GM21423 (cell line): ENCODE data around the gene ABCC4.
"Not testable (repeated sequence)": the region's sequence is repeated elsewhere in the genome, so short reads cannot be mapped to it uniquely, and the experiment has no call there.

Source experiments
- ATAC-seq: cut with Tn5 transposase; IDR thresholded peaks from one replicate; pipeline ENCODE4 v1.9.1; 2021; ENCODE audit warnings: mild to moderate bottlenecking, moderate library complexity; ENCODE audit not compliant: unreplicated experiment

The ABCC4 gene

DNA sequence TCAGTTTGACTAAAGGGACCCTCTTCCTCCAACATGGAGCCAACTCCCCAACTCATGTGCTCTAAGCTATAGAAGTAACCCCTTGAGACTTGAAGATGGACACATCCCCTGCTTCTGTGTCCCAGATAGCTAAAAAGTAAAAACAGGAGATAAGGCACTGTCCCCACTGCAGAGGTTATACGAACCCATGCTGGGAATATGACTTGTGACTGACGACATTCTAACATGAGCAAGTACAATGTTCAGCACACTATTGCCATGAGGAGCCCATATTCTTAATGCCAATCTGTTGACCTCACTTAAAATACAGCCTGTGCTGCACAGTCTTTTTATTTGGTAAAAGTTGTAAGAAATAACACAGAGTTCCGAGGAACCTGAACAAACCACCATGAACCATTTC lies 71.4 kb downstream of the ABCC4 start:
- no peak for ATAC-seq

DNA sequence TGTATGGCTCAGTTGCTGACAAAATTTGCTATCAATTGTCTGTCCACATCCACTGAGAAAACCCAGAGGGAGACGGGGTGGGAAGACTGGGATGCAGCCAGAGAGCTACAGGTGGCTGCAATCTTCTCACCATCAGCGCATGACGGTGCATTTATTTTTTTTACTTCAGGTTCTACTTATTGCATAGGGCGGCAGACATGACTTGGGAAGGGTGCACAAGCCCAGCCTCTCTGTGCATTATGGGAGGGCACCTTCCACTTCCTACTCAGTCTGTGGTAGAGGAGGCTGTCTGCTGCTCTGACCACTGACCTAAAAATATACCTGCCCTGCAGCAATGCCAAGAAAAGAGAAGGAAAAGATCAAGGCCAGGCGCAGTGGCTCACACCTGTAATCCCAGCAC lies 73.1 kb downstream of the ABCC4 start:
- ATAC-seq, result no peak

DNA sequence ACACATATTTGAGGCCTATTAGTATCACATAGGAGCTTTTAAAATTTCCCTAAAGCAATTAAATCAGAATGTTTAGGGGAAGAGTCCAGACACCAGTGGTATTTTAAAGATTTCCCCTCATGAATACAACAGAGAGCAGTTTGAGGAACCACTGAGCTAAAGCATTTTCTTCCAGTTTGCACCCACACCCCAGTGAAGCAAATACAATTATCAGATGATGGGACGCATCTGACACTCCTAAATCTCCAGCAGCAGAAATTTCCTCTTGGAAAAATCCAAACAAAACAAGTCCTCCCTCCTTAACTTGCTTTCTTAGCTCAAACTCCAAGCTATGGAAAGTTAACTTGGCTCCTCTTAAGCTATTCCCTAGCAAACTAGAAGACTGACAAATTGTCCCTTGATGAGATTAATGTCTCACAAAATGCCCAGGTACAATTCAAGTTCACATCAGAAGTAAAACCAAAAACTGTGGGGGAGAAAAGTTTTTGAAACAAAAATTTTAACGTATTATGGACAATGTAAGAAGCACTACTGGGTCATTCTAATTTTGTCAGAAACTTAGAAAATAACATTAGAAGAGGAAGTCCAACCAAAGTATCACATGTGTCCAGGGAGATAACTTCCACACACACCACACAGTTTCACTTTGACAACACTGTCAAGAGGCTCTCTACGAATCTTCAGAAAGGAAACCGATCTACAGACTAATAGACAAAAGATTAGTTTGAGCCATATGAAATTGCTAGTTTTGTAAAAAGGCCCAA lies 74.1 kb downstream of the ABCC4 start:
- ATAC-seq, result peak; percentile 90

DNA sequence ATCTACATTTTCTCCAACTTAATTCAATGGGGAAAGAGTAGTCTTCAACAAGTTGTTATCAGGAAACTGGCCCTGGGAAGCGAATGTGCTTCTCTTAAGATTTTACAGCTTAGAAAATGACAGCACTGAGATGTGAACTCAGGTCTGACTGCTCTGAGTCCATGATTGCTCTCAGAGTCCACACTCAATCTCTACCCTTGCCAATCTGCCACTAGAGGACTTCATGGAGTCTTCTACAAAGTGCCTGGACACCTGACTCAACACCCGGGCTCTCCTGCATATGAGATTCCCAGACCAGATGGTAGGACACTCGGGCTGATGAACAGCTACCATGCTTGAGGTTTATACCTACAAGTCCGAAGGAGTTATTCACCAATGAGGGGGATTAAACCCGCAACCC lies 74.8 kb downstream of the ABCC4 start:
- no peak for ATAC-seq

DNA sequence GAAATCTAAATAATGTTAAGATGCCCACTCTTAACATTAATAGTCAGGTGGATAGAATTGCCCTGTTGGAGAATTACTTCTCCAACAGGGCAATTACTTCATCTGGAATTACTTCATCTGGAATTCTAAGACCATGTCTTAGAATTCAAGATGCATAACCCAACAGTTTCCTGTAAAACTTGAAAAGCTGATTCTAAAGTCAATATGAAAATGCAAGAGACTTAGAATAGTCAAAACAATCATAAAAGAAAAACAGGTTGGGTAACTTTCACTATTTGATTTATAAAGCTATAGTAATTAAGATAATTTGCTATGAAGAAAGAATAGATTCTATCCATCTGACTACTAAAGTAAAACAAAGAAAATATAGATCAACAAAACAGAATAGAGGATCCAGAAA lies 75.2 kb downstream of the ABCC4 start:
- ATAC-seq, result no peak

DNA sequence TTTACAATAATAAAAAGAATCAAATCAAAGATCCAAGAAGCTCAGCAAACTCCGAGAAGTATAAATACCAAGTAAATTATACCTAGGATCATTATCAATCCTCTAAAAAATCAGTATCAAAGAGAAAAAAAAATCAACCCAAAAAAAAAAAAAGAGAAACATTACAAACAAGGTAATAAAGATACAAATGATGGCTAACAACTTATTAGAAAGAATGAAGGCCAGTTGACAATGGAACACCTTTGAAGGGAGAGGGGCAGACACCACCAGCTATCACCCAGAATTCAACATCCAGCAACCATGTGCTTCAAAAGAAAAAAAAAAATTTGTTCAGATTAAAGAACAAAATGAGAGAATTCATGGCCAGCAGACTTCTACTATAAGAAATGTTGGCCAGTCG lies 77.2 kb downstream of the ABCC4 start:
- no peak for ATAC-seq

DNA sequence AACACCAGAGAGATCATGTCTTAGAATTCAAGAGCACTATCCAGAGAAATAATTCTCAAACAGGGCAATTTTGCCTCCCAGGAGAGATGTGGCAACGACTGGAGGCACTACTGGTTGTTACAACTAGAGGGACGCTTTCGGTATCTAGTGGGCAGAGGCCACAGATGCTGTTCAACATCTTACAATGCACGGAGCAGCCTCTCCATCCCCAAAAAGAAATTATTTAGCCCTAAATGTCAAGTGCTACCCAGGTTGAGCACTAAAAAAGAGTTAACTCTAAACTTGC lies 78.6 kb downstream of the ABCC4 start:
- ATAC-seq, result no peak

DNA sequence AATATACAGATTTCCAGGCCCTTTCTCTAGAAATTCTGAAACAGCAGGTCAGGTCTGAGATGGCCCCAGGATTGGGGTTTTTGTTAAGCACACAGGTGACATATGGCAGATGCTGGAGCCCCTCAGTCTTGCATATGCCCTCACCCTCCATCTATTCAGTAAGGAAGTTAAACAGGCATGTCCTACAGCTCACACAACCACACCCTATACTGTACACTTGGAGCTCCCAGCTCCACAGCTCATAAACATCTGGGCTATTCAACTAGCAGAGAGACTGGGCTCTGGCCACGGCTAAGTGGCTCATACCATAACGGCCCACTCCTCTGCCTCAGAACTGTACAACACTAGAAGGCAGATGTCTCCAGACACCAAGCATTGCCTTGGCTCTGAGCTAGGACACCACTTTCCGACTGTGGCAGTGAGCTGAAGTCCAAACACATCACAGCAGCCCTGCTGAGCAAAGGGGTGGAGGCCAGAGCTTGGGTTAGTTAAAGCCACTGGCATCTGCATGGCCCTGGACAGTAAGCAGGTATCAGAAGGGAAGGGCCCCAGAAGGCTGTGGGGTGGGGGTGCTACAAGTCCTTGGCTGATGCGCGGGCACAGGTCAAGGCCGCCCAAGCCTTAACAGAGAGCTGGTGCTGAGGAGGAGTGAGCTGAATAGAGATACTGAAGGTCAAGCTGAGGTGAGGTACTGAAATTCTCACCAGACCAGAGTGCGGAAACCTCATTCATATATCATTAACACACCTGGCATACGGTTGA lies 79.1 kb downstream of the ABCC4 start:
- peak; percentile 39 for ATAC-seq

DNA sequence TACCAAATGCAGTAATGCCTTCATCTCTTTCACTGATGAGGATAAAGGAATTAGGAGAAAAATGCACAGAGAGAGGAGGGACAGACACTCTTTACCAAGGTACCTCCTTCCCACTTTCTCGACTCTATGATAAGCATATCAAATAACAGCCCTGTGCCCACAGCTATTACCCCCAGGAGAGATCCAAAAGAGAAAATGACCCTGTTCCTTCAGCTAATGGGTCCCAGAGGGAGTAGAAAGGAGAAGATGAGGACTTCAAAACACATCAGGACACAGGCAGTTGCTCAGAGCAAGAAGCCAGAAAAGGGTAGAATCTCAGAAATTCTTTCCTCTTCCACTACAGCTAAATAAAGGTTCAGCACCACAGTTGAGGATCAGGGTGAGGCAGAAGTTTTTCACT lies 80.6 kb downstream of the ABCC4 start:
- no peak for ATAC-seq

DNA sequence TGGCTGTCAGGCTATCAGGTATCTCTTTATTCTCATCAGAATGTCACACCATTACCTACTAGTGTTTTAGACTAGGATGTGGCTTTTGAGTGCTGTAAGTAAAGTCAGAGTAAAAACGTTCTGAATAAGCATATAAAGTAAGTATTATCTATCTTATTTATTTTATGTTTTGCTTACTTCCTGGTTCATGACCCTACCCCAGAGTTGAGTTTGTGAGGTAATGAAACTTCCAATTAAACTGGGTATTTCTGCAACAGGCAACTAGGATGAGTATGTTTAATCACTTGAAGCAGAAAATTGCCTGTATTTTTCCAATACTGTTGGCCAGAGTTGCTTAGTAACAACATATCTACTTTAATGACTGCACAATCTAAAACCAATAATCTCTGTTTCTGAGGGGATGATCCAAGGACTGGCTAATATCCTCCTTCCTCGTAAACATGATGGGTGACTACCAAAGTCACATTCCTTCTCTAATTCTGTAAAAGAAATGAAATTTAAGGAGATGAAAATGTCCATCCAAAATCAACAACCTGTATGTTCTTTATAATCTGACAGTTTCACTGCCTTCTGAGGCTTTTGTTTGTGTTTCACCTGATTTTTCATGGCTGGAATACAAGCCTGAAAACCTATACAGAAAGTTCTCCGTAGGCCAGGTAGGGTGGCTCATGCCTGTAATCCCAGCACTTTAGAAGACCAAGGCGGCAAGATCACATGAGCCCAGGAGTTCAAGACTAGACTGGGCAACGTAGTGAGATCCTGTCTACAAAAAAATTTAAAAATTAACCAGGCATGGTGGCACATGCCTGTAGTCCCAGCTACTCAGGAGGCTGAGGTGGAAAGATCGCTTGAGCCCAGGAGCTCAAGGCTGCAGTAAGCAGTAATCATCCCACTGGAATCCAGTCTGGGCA lies 83.1 kb downstream of the ABCC4 start:
- no peak for ATAC-seq

DNA sequence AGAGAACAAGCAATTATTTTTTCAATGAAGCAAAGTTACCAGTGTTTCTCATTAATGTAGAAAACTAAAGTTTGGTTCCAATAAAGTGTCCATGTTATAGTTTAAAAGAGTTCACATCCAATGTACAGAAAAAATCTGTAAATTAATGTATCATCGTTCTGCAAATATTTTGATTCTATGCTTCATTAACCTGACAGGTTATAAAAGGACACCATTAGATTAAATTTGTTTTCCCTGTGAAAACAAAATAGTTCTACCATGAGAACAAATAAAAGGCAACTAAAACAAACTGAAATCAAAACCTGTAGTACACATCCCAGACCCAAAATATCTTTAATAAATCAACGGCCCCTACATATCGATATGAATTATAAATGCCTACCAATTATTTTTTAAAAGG lies 85.1 kb downstream of the ABCC4 start:
- no peak for ATAC-seq

DNA sequence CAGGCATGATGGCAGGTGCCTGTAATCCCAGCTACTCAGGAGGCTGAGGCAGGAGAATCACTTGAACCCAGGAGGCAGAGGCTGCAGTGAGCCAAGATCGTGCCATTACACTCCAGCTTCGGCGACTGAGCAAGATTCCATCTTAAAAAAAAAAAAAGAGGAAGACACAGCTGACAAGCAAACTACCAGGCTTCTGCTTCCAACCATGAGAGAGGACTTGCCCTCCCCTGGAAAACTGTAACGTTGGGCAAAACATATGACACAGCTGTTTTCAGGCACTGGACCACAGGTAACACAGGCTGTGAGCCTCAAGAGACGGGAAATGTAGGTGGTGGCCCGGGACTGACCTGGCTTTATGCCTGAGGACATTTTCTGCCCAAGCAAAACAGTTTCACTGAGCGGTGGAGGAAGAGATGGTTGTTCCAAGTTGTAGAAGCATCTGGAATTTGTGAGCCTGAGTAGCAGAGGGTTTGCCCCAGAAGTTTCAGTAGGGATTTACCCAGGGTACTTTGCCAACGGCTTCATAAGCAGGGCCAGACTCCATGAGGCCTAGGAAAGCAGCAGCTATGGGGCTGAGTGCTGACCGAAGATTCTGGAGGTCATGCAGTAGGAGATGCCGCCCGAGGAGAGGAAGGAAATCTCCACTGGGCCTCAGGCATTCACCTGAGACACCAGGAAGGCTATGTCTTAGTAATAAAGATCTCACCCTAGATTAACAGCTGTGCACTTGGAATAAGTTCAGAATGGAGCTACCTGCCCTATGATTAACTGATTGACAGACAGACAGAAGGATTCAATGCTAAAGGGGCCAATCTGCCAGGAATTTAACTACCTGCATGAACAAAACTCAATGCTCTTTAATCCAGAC lies 88.0 kb downstream of the ABCC4 start:
- no peak for ATAC-seq

DNA sequence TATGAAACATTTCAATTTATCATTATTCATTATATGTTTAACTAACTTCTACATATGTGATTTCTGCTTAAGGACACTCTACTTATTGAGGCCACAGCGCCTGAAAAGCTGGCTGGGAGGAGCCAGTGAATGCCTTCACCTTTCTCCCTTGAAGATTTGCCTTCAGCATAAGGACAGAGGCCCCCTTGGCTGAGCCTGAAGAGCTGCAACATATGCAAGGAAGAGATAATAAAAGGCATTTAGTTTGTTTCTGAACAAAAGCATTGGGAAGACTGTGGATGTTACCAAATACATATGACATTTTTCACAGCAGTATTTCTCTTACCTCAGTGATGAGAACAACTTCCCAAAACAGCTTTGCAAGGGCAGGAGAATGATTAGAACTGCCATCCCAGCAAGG lies 92.1 kb downstream of the ABCC4 start:
- no peak for ATAC-seq

DNA sequence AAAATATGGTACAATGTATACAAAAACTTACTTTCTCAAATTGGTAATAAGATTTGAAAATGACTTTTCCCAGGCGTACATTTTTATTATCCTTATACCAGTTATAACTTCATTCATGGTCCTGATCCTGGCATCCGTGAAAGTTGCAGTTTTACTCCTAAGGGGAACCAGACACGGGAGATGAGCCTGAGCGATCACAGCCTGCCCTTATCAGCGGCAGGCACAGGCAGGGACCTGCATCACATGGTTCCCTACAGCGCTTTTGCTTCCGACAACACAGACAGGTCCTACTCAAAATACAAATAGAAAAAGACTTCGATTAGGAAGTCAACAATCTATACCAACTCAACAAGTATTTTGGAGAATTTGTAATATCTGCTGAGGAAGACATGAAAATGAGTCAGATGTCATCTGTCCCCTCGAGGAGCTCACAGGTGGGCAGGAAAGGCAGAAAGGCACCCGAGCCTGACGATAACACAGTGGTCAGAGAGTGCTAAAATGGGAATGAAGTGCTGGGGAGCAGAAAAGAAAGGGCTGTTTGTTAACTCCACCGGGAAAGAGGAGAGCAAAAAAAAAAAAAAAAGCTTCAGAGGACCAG lies 93.4 kb downstream of the ABCC4 start:
- ATAC-seq, result peak; percentile 63

DNA sequence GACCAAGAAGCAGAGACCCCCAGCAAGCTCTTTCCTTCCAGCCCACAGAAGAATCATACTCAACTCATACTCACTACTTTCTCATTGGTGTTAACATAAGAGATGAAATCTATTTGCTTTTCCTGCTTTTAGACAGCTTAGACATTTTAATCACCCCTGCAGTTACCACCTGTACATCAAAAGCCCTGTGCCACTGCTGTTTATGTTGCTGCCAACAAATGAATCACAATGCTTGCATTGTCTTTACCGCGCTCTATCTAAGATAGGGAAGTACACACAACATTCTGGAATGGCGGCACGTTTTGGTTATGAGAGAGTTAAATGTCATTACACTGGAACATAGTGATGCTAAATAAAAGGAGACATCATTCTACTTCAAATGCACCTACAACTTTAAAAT lies 95.1 kb downstream of the ABCC4 start:
- no peak for ATAC-seq

DNA sequence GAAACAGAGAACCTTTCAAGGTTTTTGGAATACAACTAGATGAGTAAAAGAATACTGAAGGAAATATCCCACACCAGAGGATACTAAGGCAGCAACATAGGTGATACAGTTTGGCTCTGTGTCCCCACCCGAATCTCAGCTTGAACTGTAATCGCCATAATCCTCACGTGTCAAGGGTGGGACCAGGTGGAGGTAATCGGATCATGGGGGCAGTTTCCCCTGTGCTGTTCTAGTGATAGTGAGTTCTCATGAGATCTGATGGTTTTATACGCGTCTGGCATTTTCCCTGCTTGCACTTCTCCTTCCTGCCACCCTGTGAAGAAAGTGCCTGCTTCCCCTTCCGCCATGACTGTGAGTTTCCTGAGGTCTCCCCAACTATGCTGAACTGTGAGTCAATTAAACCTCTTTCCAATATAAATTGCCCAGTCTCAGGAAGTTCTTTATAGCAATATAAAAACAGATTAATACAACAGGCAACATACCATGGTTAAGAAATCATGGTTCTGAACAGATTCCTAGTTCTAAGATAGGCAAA lies 97.0 kb downstream of the ABCC4 start:
- ATAC-seq, result no peak

DNA sequence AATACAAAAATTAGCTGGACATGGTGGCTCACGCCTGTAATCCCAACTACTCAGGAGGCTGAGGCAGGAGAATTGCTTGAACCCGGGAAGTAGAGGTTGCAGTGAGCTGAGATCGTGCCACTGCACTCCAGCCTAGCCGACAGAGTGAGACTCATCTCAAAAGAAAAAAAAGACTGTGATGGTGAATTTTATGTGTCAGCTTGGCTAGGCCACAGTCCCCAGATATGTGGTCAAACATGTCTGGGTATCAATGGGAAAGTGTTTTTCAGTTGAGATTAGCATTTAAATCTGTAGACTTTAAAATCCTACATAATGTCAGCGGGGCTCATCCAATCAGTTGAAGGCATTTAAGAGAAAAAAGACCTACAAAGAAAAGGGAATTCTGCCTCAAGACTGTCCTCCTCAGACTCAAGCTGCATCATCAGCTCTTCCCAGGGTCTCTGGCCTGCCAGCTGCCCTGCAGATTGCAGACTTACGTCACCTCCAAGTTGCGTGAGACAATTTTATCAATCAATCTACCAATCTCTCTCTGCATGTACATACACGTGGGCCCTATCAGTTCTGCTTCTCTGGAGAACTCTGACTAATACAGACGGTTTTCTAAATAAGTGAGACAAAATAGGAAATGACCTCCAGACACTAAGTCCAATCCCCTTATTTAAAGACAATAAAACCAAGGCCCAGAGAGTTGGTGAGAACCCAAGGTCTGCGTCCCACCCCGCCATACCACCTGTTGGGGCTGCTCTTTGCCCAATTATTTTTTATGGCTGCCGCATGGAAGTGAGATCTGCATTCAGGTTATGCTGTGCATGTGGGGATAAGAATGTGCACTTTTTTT lies 99.2 kb downstream of the ABCC4 start:
- no peak for ATAC-seq

DNA sequence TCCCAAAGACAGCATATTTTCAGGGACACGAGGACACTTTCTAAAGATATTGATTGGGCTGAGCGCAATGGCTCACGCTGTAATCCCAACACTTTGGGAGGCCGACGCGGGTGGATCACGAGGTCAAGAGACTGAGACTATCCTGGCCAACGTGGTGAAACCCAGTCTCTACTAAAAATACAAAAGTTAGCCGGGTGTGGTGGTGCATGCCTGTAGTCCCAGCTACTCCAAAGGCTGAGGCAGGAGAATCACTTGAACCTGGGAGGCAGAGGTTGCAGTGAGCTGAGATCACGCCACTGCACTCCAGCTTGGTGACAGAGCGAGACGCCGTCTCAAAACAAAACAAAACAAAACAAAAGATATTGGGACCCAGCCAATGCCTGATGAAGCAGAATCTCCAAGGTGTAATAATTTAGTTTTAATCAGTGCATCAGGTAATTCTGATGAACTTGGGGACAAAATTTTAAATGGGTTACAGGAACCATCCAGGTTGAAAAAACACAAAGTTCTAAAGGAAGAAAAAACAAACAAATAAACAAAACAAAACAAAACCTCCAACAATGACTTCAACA lies 100.8 kb downstream of the ABCC4 start:
- ATAC-seq, result not testable (repeated sequence)

DNA sequence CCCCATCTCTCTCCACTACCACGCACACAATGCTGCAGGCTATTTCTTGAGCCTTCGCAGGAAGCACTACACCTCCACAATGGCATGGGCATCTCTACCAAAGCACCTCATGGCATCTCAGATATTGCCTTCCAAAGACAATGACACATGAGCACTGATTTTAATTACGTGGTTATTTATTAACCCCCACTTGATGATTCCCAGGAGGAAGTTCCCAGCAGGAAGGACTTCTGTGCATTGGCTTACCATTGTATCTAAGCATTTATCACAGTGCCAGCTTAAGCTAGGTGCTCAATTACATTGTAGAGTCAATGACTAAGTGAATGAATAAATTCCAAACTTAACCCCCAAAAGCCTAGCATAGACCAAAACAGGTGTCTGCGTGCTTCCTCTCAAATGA lies 101.4 kb downstream of the ABCC4 start:
- no peak for ATAC-seq
